Brain microvascular endothelial cell (primary cell): ENCODE measurements around the gene SPIN4.

Experiments
- DNase-seq: peaks from one replicate; pipeline ENCODE4 v3.0.0-alpha.2; 2020
- H3K27ac ChIP-seq: fragments of 250-450 bp; sonication (Bioruptor Pico); 2 replicates; pipeline ENCODE4 v1.5.1; 2020; ENCODE audit warnings: mild to moderate bottlenecking, moderate library complexity
- H3K27me3 ChIP-seq: fragments of 250-450 bp; sonication (Bioruptor Pico); replicated peaks from 2 replicates; pipeline ENCODE4 v1.5.1; 2020; ENCODE audit warnings: mild to moderate bottlenecking
- H3K36me3 ChIP-seq: fragments of 250-450 bp; sonication (Bioruptor Pico); replicated peaks from 2 replicates; pipeline ENCODE4 v1.5.1; 2020; ENCODE audit warnings: mild to moderate bottlenecking
- H3K4me3 ChIP-seq: 2 replicates; pipeline ENCODE4 v1.5.1; 2011; ENCODE audit warnings: low read depth, mild to moderate bottlenecking, control low read depth, low read length, moderate library complexity
- CTCF ChIP-seq: IDR thresholded peaks from 2 replicates; pipeline ENCODE4 v1.5.1; 2011; ENCODE audit warnings: low read depth, mild to moderate bottlenecking, moderate library complexity, low read length, control low read depth, inconsistent platforms; ENCODE audit errors: missing control alignments
- in situ Hi-C: cut with HindIII; loops from 2 replicates; pipeline ENCODE4 v1.10.0; 2017; ENCODE audit warnings: low sequenced_read_pairs, low pct_ligation_motif_present

The SPIN4 gene

GRCh38 chrX:63363788-63364187 lies 12.7 kb upstream of the SPIN4 start:
- Histone ChIP-seq H3K36me3 (no peaks in the 10 kb centered on the region), H3K4me3 (no peak overlapping the region), H3K27ac (no peak overlapping the region), H3K27me3 (no peaks in the 10 kb centered on the region)
- in situ Hi-C loops, result no loop called here
- DNase-seq, result no peak
- no peak for TF ChIP-seq CTCF

- H3K27ac ChIP-seq, result no peak overlapping the region
- in situ Hi-C loops, result no loop called here
- no peak for DNase-seq
- no peaks in the 10 kb centered on the region for H3K36me3 ChIP-seq
- TF ChIP-seq CTCF, result no peak
- no peak overlapping the region for H3K4me3 ChIP-seq
- no peaks in the 10 kb centered on the region for H3K27me3 ChIP-seq
Measured at GRCh38 chrX:63361494-63361893, 10.4 kb upstream of the SPIN4 start.

GRCh38 chrX:63354484-63354883 lies 3.4 kb upstream of the SPIN4 start:
- Histone ChIP-seq H3K27me3 (no peaks in the 10 kb centered on the region), H3K27ac (no peak overlapping the region), H3K36me3 (no peaks in the 10 kb centered on the region), H3K4me3 (no peak overlapping the region)
- DNase-seq, result no peak
- in situ Hi-C loops, result no loop called here
- no peak for TF ChIP-seq CTCF

GRCh38 chrX:63350465-63350877 lies 661 bp downstream of the SPIN4 start:
- DNase-seq, result no peak
- in situ Hi-C loops, result no loop called here
- Histone ChIP-seq H3K36me3 (no peaks in the 10 kb centered on the region), H3K4me3 (peak overlapping the region; percentile 68), H3K27ac (peak overlapping the region; percentile 47), H3K27me3 (no peaks in the 10 kb centered on the region)
- no peak for TF ChIP-seq CTCF

GRCh38 chrX:63349307-63349706 lies 1.8 kb downstream of the SPIN4 start:
- DNase-seq, result no peak
- in situ Hi-C loops, result no loop called here
- H3K4me3 ChIP-seq, result no peak overlapping the region

More at GRCh38 chrX:63349307-63349706, 1.8 kb downstream of the SPIN4 start:
- H3K36me3 ChIP-seq, result no peaks in the 10 kb centered on the region
- TF ChIP-seq CTCF, result no peak
- no peaks in the 10 kb centered on the region for H3K27me3 ChIP-seq
- no peak overlapping the region for H3K27ac ChIP-seq
